Measurements from ENCODE around the gene C4orf54.

DNA sequence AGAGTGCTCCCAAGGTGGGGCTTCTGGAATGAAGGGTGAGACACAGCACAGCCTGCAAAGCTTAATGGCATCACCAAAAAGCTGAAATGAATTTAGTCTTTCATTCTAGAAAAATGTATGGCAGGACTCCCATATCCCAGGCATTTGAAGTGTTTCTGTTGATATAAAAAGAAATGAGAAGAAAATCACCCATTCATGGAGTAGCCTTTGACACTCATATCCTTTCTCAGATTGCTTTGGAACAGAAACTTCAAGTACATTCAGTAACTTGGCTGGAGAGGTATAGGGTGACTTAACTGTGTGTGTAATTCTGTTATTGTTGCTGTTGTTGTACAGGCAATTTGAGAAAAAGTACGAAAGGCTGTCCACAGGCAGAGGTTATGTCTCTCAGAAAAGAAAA lies 35.3 kb downstream of the C4orf54 start:
- TF ChIP-seq, protein P1, sequence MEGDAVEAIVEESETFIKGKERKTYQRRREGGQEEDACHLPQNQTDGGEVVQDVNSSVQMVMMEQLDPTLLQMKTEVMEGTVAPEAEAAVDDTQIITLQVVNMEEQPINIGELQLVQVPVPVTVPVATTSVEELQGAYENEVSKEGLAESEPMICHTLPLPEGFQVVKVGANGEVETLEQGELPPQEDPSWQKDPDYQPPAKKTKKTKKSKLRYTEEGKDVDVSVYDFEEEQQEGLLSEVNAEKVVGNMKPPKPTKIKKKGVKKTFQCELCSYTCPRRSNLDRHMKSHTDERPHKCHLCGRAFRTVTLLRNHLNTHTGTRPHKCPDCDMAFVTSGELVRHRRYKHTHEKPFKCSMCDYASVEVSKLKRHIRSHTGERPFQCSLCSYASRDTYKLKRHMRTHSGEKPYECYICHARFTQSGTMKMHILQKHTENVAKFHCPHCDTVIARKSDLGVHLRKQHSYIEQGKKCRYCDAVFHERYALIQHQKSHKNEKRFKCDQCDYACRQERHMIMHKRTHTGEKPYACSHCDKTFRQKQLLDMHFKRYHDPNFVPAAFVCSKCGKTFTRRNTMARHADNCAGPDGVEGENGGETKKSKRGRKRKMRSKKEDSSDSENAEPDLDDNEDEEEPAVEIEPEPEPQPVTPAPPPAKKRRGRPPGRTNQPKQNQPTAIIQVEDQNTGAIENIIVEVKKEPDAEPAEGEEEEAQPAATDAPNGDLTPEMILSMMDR (IDR thresholded peaks at IDR 0.05): no peak
- TF ChIP-seq POLR2AphosphoS5 (IDR thresholded peaks at IDR 0.05): no peak
